Measurements from ENCODE around the gene KIAA1217.

Gene KIAA1217, protein sequence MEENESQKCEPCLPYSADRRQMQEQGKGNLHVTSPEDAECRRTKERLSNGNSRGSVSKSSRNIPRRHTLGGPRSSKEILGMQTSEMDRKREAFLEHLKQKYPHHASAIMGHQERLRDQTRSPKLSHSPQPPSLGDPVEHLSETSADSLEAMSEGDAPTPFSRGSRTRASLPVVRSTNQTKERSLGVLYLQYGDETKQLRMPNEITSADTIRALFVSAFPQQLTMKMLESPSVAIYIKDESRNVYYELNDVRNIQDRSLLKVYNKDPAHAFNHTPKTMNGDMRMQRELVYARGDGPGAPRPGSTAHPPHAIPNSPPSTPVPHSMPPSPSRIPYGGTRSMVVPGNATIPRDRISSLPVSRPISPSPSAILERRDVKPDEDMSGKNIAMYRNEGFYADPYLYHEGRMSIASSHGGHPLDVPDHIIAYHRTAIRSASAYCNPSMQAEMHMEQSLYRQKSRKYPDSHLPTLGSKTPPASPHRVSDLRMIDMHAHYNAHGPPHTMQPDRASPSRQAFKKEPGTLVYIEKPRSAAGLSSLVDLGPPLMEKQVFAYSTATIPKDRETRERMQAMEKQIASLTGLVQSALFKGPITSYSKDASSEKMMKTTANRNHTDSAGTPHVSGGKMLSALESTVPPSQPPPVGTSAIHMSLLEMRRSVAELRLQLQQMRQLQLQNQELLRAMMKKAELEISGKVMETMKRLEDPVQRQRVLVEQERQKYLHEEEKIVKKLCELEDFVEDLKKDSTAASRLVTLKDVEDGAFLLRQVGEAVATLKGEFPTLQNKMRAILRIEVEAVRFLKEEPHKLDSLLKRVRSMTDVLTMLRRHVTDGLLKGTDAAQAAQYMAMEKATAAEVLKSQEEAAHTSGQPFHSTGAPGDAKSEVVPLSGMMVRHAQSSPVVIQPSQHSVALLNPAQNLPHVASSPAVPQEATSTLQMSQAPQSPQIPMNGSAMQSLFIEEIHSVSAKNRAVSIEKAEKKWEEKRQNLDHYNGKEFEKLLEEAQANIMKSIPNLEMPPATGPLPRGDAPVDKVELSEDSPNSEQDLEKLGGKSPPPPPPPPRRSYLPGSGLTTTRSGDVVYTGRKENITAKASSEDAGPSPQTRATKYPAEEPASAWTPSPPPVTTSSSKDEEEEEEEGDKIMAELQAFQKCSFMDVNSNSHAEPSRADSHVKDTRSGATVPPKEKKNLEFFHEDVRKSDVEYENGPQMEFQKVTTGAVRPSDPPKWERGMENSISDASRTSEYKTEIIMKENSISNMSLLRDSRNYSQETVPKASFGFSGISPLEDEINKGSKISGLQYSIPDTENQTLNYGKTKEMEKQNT (N-terminal part only)

DNA sequence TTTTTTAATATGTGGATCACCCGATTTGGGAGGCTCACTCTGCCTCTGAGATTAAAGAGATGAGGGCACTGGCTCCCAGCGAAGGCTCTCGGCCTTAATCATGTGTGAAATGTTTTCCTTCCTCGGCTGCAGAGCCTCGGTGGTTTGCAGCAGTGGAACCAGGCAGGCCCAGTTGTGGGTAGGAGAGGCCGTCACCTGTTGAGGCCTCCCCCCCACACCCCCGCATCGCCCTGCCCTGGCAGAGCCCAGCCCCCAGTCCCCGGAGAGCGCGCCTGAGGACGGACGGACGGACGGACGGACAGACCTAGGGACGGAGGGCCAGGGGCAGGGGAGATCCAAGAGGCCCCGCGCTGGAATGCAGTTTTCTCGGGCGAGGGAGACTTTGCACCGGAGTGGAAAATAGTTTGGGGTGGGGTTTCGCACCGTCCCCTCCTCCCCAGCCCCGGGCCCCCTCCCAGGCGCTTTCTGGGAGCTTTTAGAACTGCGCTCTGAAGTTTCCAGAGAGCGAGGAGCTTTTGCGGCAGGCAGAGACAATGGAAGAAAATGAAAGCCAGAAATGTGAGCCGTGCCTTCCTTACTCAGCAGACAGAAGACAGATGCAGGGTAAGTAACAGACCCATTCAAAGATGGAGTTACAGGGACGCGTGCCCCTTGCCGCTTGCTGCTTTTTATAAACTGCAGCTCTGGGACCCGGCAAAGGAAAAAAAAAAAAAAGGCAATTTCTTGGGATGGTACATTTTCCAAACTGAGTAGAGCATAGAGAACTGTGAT is at the start of gene KIAA1217:
TSS of gene KIAA1217 (plus strand) at position 478 of the 771 bp plus-strand sequence. CDS start at position 534, 56 bp downstream.
- H3K27me3 ChIP-seq (ENCODE audit: insufficient read depth, low read length): no peaks in the 10 kb centered on the region
- peaks cover 26% of the 10 kb centered on the region for H3K4me1 ChIP-seq (ENCODE audit: insufficient read depth, low read length)
- H2AFZ ChIP-seq (ENCODE audit: low read depth, low read length): peak within 1 kb of the TSS; percentile 98
- H3K4me3 ChIP-seq (ENCODE audit: low read length): peak within 1 kb of the TSS; percentile 88
- no peaks in the 10 kb centered on the region for H3K36me3 ChIP-seq (ENCODE audit: insufficient read depth, low read length)
- no peaks in the 10 kb centered on the region for H3K9me3 ChIP-seq (ENCODE audit: low read length)

DNA sequence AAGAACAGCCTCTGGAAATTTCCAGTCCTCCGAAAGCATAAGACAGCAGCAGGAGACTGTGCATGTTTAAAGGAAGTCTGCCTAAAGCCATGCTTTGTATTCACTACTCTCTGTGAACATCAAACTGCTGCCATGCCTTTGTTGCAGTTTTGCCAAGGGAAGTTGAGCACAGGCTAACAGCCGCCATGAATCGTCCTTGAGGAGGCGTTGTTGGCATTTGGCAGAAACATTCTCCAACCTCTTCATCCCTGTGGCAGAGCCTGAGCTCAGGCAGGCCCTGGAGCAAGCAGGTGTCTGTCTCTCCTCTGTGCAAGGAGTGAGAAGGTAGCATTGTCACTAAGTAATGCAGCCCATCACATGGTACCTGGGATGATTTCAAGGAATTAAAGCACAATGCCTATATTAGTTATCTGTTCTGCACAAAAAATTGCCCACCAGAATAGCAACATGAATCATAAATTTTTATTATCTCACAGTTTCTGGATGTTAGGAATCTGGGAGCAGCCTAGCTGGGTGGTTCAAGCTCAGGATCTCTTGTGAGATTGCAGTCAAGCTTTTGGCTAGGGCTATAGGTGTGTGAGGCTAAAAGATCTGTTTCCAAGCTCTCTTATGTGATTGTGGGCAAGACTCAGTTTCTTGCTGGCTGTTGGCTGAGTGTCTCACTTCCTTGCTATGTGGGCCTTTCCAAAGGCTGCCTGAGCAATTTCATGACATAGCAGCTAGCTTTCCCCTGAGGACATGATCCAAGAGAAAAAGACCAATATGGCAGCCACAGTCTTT is 46.5 kb upstream of the KIAA1217 start:
- Histone ChIP-seq H3K36me3 (ENCODE audit: insufficient read depth, low read length) (no peaks in the 10 kb centered on the region), H2AFZ (ENCODE audit: low read depth, low read length) (no peak overlapping the region), H3K4me3 (ENCODE audit: low read length) (no peak overlapping the region), H3K4me1 (ENCODE audit: insufficient read depth, low read length) (no peaks in the 10 kb centered on the region), H3K27me3 (ENCODE audit: insufficient read depth, low read length) (no peaks in the 10 kb centered on the region), H3K9me3 (ENCODE audit: low read length) (no peaks in the 10 kb centered on the region)

GRCh38 chr10:24163485-24163884 is 45.5 kb upstream of the KIAA1217 start:
- H3K27me3 ChIP-seq (ENCODE audit: insufficient read depth, low read length): no peaks in the 10 kb centered on the region
- no peaks in the 10 kb centered on the region for H3K36me3 ChIP-seq (ENCODE audit: insufficient read depth, low read length)
- no peak overlapping the region for H3K4me3 ChIP-seq (ENCODE audit: low read length)
- H2AFZ ChIP-seq (ENCODE audit: low read depth, low read length): no peak overlapping the region
- no peaks in the 10 kb centered on the region for H3K9me3 ChIP-seq (ENCODE audit: low read length)
- no peaks in the 10 kb centered on the region for H3K4me1 ChIP-seq (ENCODE audit: insufficient read depth, low read length)

- Histone ChIP-seq H3K36me3 (ENCODE audit: insufficient read depth, low read length) (no peaks in the 10 kb centered on the region), H3K4me1 (ENCODE audit: insufficient read depth, low read length) (peaks cover 16% of the 10 kb centered on the region), H3K27me3 (ENCODE audit: insufficient read depth, low read length) (no peaks in the 10 kb centered on the region), H3K4me3 (ENCODE audit: low read length) (no peak overlapping the region), H2AFZ (ENCODE audit: low read depth, low read length) (no peak overlapping the region), H3K9me3 (ENCODE audit: low read length) (peaks cover 4% of the 10 kb centered on the region)
Observed at GRCh38 chr10:24168258-24169170, 40.4 kb upstream of the KIAA1217 start.

GRCh38 chr10:24170199-24170598 is 38.7 kb upstream of the KIAA1217 start:
- peaks cover 16% of the 10 kb centered on the region for H3K4me1 ChIP-seq (ENCODE audit: insufficient read depth, low read length)
- no peaks in the 10 kb centered on the region for H3K36me3 ChIP-seq (ENCODE audit: insufficient read depth, low read length)
- H3K4me3 ChIP-seq (ENCODE audit: low read length): no peak overlapping the region
- peaks cover 4% of the 10 kb centered on the region for H3K9me3 ChIP-seq (ENCODE audit: low read length)
- H3K27me3 ChIP-seq (ENCODE audit: insufficient read depth, low read length): no peaks in the 10 kb centered on the region
- H2AFZ ChIP-seq (ENCODE audit: low read depth, low read length): no peak overlapping the region

- H3K27me3 ChIP-seq (ENCODE audit: insufficient read depth, low read length): no peaks in the 10 kb centered on the region
- peaks cover 16% of the 10 kb centered on the region for H3K4me1 ChIP-seq (ENCODE audit: insufficient read depth, low read length)
- no peaks in the 10 kb centered on the region for H3K36me3 ChIP-seq (ENCODE audit: insufficient read depth, low read length)
- H2AFZ ChIP-seq (ENCODE audit: low read depth, low read length): no peak overlapping the region
- H3K9me3 ChIP-seq (ENCODE audit: low read length): peaks cover 4% of the 10 kb centered on the region
- no peak overlapping the region for H3K4me3 ChIP-seq (ENCODE audit: low read length)
Observed at GRCh38 chr10:24172909-24173308, 36.0 kb upstream of the KIAA1217 start.

GRCh38 chr10:24174014-24174413 is 34.9 kb upstream of the KIAA1217 start:
- H3K36me3 ChIP-seq (ENCODE audit: insufficient read depth, low read length): no peaks in the 10 kb centered on the region
- no peak overlapping the region for H2AFZ ChIP-seq (ENCODE audit: low read depth, low read length)
- H3K9me3 ChIP-seq (ENCODE audit: low read length): peaks cover 4% of the 10 kb centered on the region
- no peak overlapping the region for H3K4me3 ChIP-seq (ENCODE audit: low read length)
- H3K4me1 ChIP-seq (ENCODE audit: insufficient read depth, low read length): peaks cover 16% of the 10 kb centered on the region
- H3K27me3 ChIP-seq (ENCODE audit: insufficient read depth, low read length): no peaks in the 10 kb centered on the region

DNA sequence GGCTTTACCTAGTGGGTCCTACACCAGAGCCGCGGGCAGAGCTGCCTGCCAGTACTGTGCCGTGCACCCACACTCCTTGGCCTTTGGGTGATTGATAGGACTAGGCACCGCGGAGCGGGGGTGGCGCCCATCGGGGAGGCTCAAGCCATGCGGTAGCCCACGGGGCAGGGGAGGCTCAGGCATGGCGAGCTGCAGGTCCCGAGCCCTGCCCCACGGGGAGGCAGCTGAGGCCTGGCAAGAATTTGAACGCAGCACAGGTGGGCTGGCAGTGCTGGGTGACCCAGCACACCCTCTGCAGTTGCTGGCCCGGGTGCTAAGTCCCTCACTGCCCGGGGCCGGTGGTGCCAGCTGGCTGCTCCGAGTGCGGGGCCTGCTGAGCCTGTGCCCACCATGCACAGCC is 32.3 kb upstream of the KIAA1217 start:
- H3K4me3 ChIP-seq (ENCODE audit: low read length): no peak overlapping the region
- peaks cover 4% of the 10 kb centered on the region for H3K9me3 ChIP-seq (ENCODE audit: low read length)
- H3K36me3 ChIP-seq (ENCODE audit: insufficient read depth, low read length): no peaks in the 10 kb centered on the region
- H3K27me3 ChIP-seq (ENCODE audit: insufficient read depth, low read length): no peaks in the 10 kb centered on the region
- no peak overlapping the region for H2AFZ ChIP-seq (ENCODE audit: low read depth, low read length)
- H3K4me1 ChIP-seq (ENCODE audit: insufficient read depth, low read length): no peaks in the 10 kb centered on the region

DNA sequence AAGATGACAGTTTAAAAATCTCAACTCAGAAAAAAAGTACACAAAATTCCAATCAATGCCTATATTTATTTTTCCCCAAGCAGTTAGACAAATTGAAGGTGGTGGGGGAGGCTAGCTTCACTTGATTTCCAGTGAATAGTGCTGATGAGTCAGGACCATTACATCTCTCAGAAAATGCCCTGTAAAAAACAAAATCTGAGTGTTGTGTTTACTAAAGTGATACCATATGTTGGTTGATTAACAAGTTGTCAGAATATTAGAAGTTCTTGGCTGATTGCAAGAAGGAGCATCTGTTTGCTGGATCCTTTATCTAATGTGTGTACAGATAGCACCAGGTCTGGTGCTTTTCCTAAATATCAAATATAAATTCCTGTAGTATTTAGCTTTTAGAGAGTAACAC is 31.3 kb upstream of the KIAA1217 start:
- no peaks in the 10 kb centered on the region for H3K27me3 ChIP-seq (ENCODE audit: insufficient read depth, low read length)
- H3K9me3 ChIP-seq (ENCODE audit: low read length): peaks cover 4% of the 10 kb centered on the region
- no peak overlapping the region for H3K4me3 ChIP-seq (ENCODE audit: low read length)
- no peak overlapping the region for H2AFZ ChIP-seq (ENCODE audit: low read depth, low read length)
- no peaks in the 10 kb centered on the region for H3K36me3 ChIP-seq (ENCODE audit: insufficient read depth, low read length)
- H3K4me1 ChIP-seq (ENCODE audit: insufficient read depth, low read length): no peaks in the 10 kb centered on the region

GRCh38 chr10:24180891-24181290 is 28.0 kb upstream of the KIAA1217 start:
- Histone ChIP-seq H3K27me3 (ENCODE audit: insufficient read depth, low read length) (no peaks in the 10 kb centered on the region), H3K9me3 (ENCODE audit: low read length) (no peaks in the 10 kb centered on the region), H3K36me3 (ENCODE audit: insufficient read depth, low read length) (no peaks in the 10 kb centered on the region), H3K4me1 (ENCODE audit: insufficient read depth, low read length) (no peaks in the 10 kb centered on the region), H2AFZ (ENCODE audit: low read depth, low read length) (no peak overlapping the region), H3K4me3 (ENCODE audit: low read length) (no peak overlapping the region)

GRCh38 chr10:24184455-24184854 is 24.5 kb upstream of the KIAA1217 start:
- Histone ChIP-seq H3K4me1 (ENCODE audit: insufficient read depth, low read length) (no peaks in the 10 kb centered on the region), H3K36me3 (ENCODE audit: insufficient read depth, low read length) (no peaks in the 10 kb centered on the region), H3K27me3 (ENCODE audit: insufficient read depth, low read length) (no peaks in the 10 kb centered on the region), H3K9me3 (ENCODE audit: low read length) (no peaks in the 10 kb centered on the region), H2AFZ (ENCODE audit: low read depth, low read length) (no peak overlapping the region), H3K4me3 (ENCODE audit: low read length) (no peak overlapping the region)
